Measurements from ENCODE around the gene HCFC1R1.

The HCFC1R1 gene

GRCh38 chr16:2990891-2991290, 32.9 kb downstream of the HCFC1R1 start:
- H3K4me1 ChIP-seq (ENCODE audit: control insufficient read depth, insufficient read depth, low read length), result peaks cover 40% of the 10 kb centered on the region

GRCh38 chr16:2988590-2989099, 35.1 kb downstream of the HCFC1R1 start:
- H3K36me3 ChIP-seq (ENCODE audit: control insufficient read depth, insufficient read depth, low read length), result no peaks in the 10 kb centered on the region
- H3K27me3 ChIP-seq (ENCODE audit: control insufficient read depth, insufficient read depth, low read length), result no peaks in the 10 kb centered on the region
- H3K9ac ChIP-seq (ENCODE audit: low read length), result no peak overlapping the region
- H3K27ac ChIP-seq (ENCODE audit: low read depth, low read length), result no peak overlapping the region
- no peak overlapping the region for H3K4me3 ChIP-seq (ENCODE audit: low read depth, low read length)
- peaks cover 43% of the 10 kb centered on the region for H3K4me1 ChIP-seq (ENCODE audit: control insufficient read depth, insufficient read depth, low read length)
- H3K9me3 ChIP-seq (ENCODE audit: control insufficient read depth, insufficient read depth, low read depth, low read length), result no peaks in the 10 kb centered on the region

More at GRCh38 chr16:2990891-2991290, 32.9 kb downstream of the HCFC1R1 start:
- Histone ChIP-seq H3K27ac (ENCODE audit: low read depth, low read length) (no peak overlapping the region), H3K36me3 (ENCODE audit: control insufficient read depth, insufficient read depth, low read length) (no peaks in the 10 kb centered on the region), H3K9ac (ENCODE audit: low read length) (no peak overlapping the region), H3K27me3 (ENCODE audit: control insufficient read depth, insufficient read depth, low read length) (no peaks in the 10 kb centered on the region), H3K4me3 (ENCODE audit: low read depth, low read length) (no peak overlapping the region), H3K9me3 (ENCODE audit: control insufficient read depth, insufficient read depth, low read depth, low read length) (no peaks in the 10 kb centered on the region)

GRCh38 chr16:2987833-2988232, 35.9 kb downstream of the HCFC1R1 start:
- Histone ChIP-seq H3K4me1 (ENCODE audit: control insufficient read depth, insufficient read depth, low read length) (peaks cover 47% of the 10 kb centered on the region), H3K9me3 (ENCODE audit: control insufficient read depth, insufficient read depth, low read depth, low read length) (no peaks in the 10 kb centered on the region), H3K9ac (ENCODE audit: low read length) (no peak overlapping the region), H3K4me3 (ENCODE audit: low read depth, low read length) (no peak overlapping the region), H3K27me3 (ENCODE audit: control insufficient read depth, insufficient read depth, low read length) (no peaks in the 10 kb centered on the region), H3K36me3 (ENCODE audit: control insufficient read depth, insufficient read depth, low read length) (no peaks in the 10 kb centered on the region), H3K27ac (ENCODE audit: low read depth, low read length) (no peak overlapping the region)

- no peak overlapping the region for H3K27ac ChIP-seq (ENCODE audit: low read depth, low read length)
- no peaks in the 10 kb centered on the region for H3K36me3 ChIP-seq (ENCODE audit: control insufficient read depth, insufficient read depth, low read length)
- no peak overlapping the region for H3K4me3 ChIP-seq (ENCODE audit: low read depth, low read length)
- H3K9me3 ChIP-seq (ENCODE audit: control insufficient read depth, insufficient read depth, low read depth, low read length), result no peaks in the 10 kb centered on the region
- no peak overlapping the region for H3K9ac ChIP-seq (ENCODE audit: low read length)
- peaks cover 51% of the 10 kb centered on the region for H3K4me1 ChIP-seq (ENCODE audit: control insufficient read depth, insufficient read depth, low read length)
- H3K27me3 ChIP-seq (ENCODE audit: control insufficient read depth, insufficient read depth, low read length), result no peaks in the 10 kb centered on the region
Measured at GRCh38 chr16:2987286-2987685, 36.5 kb downstream of the HCFC1R1 start.

GRCh38 chr16:2986623-2987188, 37.0 kb downstream of the HCFC1R1 start:
- Histone ChIP-seq H3K36me3 (ENCODE audit: control insufficient read depth, insufficient read depth, low read length) (no peaks in the 10 kb centered on the region), H3K4me3 (ENCODE audit: low read depth, low read length) (no peak overlapping the region), H3K27ac (ENCODE audit: low read depth, low read length) (no peak overlapping the region), H3K9ac (ENCODE audit: low read length) (no peak overlapping the region), H3K27me3 (ENCODE audit: control insufficient read depth, insufficient read depth, low read length) (no peaks in the 10 kb centered on the region), H3K9me3 (ENCODE audit: control insufficient read depth, insufficient read depth, low read depth, low read length) (no peaks in the 10 kb centered on the region), H3K4me1 (ENCODE audit: control insufficient read depth, insufficient read depth, low read length) (peaks cover 56% of the 10 kb centered on the region)

- Histone ChIP-seq H3K9ac (ENCODE audit: low read length) (no peak overlapping the region), H3K27ac (ENCODE audit: low read depth, low read length) (no peak overlapping the region), H3K27me3 (ENCODE audit: control insufficient read depth, insufficient read depth, low read length) (no peaks in the 10 kb centered on the region), H3K9me3 (ENCODE audit: control insufficient read depth, insufficient read depth, low read depth, low read length) (no peaks in the 10 kb centered on the region), H3K36me3 (ENCODE audit: control insufficient read depth, insufficient read depth, low read length) (no peaks in the 10 kb centered on the region), H3K4me1 (ENCODE audit: control insufficient read depth, insufficient read depth, low read length) (peaks cover 59% of the 10 kb centered on the region), H3K4me3 (ENCODE audit: low read depth, low read length) (no peak overlapping the region)
Measured at GRCh38 chr16:2985893-2986355, 37.8 kb downstream of the HCFC1R1 start.

- no peak overlapping the region for H3K9ac ChIP-seq (ENCODE audit: low read length)
- no peaks in the 10 kb centered on the region for H3K9me3 ChIP-seq (ENCODE audit: control insufficient read depth, insufficient read depth, low read depth, low read length)
- no peak overlapping the region for H3K4me3 ChIP-seq (ENCODE audit: low read depth, low read length)
- no peaks in the 10 kb centered on the region for H3K36me3 ChIP-seq (ENCODE audit: control insufficient read depth, insufficient read depth, low read length)
- no peak overlapping the region for H3K27ac ChIP-seq (ENCODE audit: low read depth, low read length)
- H3K27me3 ChIP-seq (ENCODE audit: control insufficient read depth, insufficient read depth, low read length), result no peaks in the 10 kb centered on the region
- peaks cover 56% of the 10 kb centered on the region for H3K4me1 ChIP-seq (ENCODE audit: control insufficient read depth, insufficient read depth, low read length)
Measured at GRCh38 chr16:2985462-2985861, 38.3 kb downstream of the HCFC1R1 start.

GRCh38 chr16:2983706-2984136, 40.0 kb downstream of the HCFC1R1 start:
- no peaks in the 10 kb centered on the region for H3K36me3 ChIP-seq (ENCODE audit: control insufficient read depth, insufficient read depth, low read length)
- H3K9me3 ChIP-seq (ENCODE audit: control insufficient read depth, insufficient read depth, low read depth, low read length), result no peaks in the 10 kb centered on the region
- H3K27me3 ChIP-seq (ENCODE audit: control insufficient read depth, insufficient read depth, low read length), result no peaks in the 10 kb centered on the region
- no peak overlapping the region for H3K9ac ChIP-seq (ENCODE audit: low read length)
- peaks cover 46% of the 10 kb centered on the region for H3K4me1 ChIP-seq (ENCODE audit: control insufficient read depth, insufficient read depth, low read length)
- no peak overlapping the region; the same call in 1 of the 2 replicates for H3K4me3 ChIP-seq (ENCODE audit: low read depth, low read length)
- no peak overlapping the region for H3K27ac ChIP-seq (ENCODE audit: low read depth, low read length)

GRCh38 chr16:2982402-2982801, 41.3 kb downstream of the HCFC1R1 start:
- Histone ChIP-seq H3K9ac (ENCODE audit: low read length) (no peak overlapping the region), H3K4me3 (ENCODE audit: low read depth, low read length) (no peak overlapping the region), H3K27me3 (ENCODE audit: control insufficient read depth, insufficient read depth, low read length) (no peaks in the 10 kb centered on the region), H3K9me3 (ENCODE audit: control insufficient read depth, insufficient read depth, low read depth, low read length) (no peaks in the 10 kb centered on the region), H3K27ac (ENCODE audit: low read depth, low read length) (peak overlapping the region; percentile 84; the same call in 1 of the 2 replicates), H3K36me3 (ENCODE audit: control insufficient read depth, insufficient read depth, low read length) (peaks cover 8% of the 10 kb centered on the region), H3K4me1 (ENCODE audit: control insufficient read depth, insufficient read depth, low read length) (peaks cover 34% of the 10 kb centered on the region)

- peak overlapping the region; percentile 91 for H3K9ac ChIP-seq (ENCODE audit: low read length)
- peak overlapping the region; percentile 84 for H3K27ac ChIP-seq (ENCODE audit: low read depth, low read length)
- peak overlapping the region; percentile 86 for H3K4me3 ChIP-seq (ENCODE audit: low read depth, low read length)
Measured at GRCh38 chr16:2981899-2982250, 41.9 kb downstream of the HCFC1R1 start.

GRCh38 chr16:2981177-2981898, 42.4 kb downstream of the HCFC1R1 start:
- Histone ChIP-seq H3K4me1 (ENCODE audit: control insufficient read depth, insufficient read depth, low read length) (peaks cover 32% of the 10 kb centered on the region), H3K36me3 (ENCODE audit: control insufficient read depth, insufficient read depth, low read length) (peaks cover 18% of the 10 kb centered on the region), H3K9me3 (ENCODE audit: control insufficient read depth, insufficient read depth, low read depth, low read length) (no peaks in the 10 kb centered on the region), H3K27ac (ENCODE audit: low read depth, low read length) (peak overlapping the region; percentile 84), H3K27me3 (ENCODE audit: control insufficient read depth, insufficient read depth, low read length) (no peaks in the 10 kb centered on the region), H3K9ac (ENCODE audit: low read length) (peak overlapping the region; percentile 91), H3K4me3 (ENCODE audit: low read depth, low read length) (peak overlapping the region; percentile 86)

More at GRCh38 chr16:2981899-2982250, 41.9 kb downstream of the HCFC1R1 start:
- no peaks in the 10 kb centered on the region for H3K27me3 ChIP-seq (ENCODE audit: control insufficient read depth, insufficient read depth, low read length)
- H3K9me3 ChIP-seq (ENCODE audit: control insufficient read depth, insufficient read depth, low read depth, low read length), result no peaks in the 10 kb centered on the region
- peaks cover 32% of the 10 kb centered on the region for H3K4me1 ChIP-seq (ENCODE audit: control insufficient read depth, insufficient read depth, low read length)
- H3K36me3 ChIP-seq (ENCODE audit: control insufficient read depth, insufficient read depth, low read length), result peaks cover 13% of the 10 kb centered on the region

All from HUES6 (cell line).